GM19238 (cell line): ENCODE measurements around the gene CNGA3.

Experiments used
- DNase-seq: peaks from one replicate; pipeline ENCODE4 v3.0.0; 2011; ENCODE audit warnings: low spot score; ENCODE audit not compliant: insufficient read length

The CNGA3 gene

DNA sequence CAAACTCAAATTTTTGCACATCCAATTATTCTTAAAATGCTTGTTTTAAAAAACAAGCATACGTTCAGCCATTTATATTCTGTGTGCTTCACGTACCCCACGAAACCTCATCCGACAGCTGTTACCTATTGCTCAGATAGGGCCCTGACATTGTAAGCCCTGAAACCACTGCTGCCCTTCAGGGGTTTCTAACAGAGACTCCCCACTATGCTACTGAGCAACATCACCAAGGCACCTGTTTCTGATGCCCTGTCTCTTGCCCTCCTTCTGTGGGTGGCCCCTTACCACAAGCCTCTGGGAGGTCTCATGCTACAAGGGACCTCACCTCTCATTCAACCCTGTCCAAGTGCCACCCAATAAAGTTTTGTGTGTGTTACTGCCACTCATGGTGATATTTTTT is 18.5 kb upstream of the CNGA3 start:
- no peak for DNase-seq

DNA sequence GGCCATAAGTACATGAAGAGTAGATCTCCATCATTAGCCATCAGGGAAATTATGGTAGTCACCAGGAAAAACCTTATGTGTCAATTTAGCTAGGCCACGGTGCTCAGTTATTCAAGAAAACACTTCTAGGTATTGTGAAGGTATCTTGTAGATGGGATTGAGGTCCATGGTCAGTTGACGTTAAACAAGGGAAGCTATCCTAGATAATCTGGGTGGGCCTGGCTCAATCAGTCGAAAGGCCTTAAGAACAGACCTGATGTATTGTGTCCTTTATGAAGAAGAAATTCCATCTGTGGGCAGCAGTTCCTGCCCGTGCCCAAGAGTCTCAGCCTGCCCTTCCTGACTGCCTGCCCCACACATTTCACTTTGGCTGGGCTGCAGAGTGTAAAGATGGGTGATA is 16.7 kb upstream of the CNGA3 start:
- DNase-seq: no peak

GRCh38 chr2:98332989-98333388 is 13.3 kb upstream of the CNGA3 start:
- no peak for DNase-seq

DNA sequence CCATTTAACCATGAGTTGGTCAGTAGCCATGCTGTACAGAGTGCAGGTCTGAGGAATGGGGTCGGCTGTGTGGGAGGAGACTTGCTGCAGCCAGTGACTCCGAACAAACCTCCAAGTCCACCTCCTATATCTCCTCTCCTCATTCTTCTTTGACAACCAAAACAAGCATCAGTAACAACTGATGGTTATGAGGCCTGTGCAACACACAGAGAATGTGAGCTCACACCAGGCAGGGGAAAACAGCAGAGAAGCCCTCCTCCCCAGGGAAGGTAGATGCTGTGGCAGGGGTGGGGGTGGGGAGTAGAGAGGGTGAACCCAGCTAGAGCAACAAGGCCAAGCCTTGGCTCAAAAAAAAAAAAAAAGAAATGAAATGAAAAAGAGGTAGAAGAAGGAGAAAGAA is 12.3 kb upstream of the CNGA3 start:
- no peak for DNase-seq

DNA sequence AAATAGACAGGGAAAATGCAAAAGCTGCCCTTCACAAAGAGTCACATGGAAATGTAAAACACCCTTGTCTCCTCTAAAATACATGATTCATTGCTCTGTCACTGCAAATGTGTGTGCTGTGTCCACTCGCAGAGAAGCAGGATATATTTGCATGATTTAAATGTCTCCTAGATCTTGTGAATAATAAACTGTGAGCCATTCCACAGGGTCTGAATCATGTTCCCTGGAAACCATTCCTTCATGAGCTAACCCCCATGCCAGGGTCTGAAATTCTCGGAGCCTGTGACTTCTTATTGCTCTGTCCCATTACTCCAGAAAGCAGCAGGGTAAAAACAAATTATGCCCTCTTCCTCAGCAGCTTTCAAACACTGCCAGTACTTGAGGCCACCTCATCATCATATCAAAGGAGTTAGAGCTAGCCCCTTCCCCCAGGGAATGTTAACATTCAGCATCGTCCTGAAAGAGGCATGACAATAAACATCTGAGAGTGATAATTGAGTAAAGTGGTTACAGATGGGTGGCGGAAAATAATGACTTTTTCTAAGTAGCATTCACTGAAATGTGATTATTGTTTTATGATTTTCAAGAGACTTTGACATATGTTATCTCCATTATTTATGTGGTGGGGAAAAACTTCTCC is 11.7 kb upstream of the CNGA3 start:
- no peak for DNase-seq

DNA sequence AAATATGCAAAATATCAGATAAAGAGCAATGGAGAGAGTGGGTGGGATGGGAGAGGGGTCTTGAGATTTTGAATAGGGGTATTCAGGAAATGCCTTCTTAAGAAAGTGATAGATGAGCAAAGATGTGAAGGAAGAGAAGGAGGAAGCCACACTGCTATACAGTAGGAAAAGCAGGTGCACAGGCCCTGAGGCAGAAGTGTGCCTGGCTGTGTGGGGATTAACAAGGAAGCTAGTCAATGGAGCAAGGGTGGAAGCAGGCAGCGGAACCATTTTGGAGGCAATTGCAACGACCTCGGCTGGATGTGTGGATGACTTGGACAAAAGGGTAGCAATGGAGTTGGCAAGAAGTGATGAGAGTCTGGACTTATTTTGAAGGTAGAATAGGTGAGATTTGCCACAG is 11.0 kb upstream of the CNGA3 start:
- DNase-seq: no peak

- no peak for DNase-seq
Measured at GRCh38 chr2:98341241-98341640, 5.0 kb upstream of the CNGA3 start.

DNA sequence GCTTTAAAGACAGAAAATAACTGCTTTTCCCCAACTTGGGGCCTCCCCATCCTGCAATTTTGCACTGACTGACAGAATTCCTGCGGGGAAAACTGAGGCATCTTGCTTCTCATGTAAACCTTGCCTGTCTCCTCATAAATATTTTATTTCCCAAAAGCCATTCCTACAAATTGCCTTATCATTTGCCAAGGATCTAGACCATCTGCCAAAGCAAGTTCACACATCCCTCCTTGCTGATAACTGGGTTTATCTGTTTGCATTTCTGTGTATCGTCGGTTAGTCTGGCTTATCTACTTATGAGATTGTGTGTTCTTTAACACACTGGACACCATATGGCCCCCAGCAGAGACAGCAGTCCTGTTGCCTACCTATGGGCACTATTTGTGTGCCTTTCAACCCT is 3.0 kb upstream of the CNGA3 start:
- DNase-seq: no peak

DNA sequence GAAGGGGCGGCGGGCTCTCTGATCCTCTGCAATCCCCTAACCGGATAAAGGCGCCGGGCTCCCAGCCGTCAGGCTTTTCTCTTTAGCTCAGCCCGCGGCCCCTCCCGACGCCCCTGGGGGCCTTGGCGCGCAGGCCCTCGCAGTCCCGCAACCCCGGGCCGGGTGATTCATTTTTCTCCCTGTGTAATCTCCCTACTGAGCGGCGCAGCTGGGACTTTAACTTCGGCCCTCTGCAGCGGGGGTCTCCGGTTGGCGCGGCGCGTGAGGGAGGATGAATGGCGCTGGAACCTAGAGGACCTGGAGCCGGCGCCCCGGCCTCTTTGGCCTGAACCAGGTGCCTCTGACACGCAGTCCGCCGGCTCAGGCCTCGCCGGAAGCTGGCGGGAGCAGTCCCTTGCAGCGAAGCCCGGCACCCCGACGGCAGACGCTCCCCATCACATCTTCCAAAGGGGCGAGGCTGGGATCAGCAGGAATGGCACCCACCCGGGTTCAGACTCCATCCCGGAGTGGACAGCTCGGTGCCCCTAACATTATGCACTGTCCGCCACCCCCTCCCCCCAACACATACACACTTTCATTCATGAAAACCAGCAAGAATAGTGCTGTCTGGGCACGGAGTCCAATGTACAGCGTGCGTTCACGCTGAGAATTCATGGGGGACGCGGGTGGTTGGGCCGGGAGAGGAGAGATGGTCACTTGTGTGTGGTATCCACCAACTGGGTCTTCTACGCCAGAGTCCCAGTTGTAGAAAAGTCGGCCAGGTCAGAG is 1.2 kb downstream of the CNGA3 start:
- DNase-seq: no peak

DNA sequence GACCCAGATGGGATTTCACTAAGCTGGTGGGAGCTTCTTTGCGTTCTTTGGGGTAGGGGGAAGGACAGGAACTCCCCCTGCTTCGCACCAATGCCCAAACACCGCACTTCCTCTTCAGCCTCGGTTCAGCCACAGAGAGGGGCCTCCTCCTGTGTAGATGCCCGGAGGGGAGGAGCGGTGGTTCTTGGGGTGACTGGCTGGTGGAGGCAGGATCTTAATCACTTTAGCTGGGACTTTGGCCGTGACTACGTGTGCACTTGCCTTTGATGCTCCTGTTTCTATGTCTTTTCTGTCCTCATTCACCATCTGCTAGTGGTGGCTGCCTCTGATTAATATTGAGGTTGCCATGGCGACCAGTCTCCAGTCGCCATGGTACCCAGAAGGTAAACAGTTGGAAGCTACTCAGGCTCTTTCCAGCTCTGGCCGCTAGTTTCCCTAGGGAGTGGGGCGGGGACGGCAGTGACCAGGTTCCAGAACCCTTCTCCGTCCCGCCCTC is 1.9 kb downstream of the CNGA3 start:
- no peak for DNase-seq

- no peak for DNase-seq
Measured at GRCh38 chr2:98350411-98350810, 4.2 kb downstream of the CNGA3 start.

- DNase-seq: no peak
Measured at GRCh38 chr2:98355881-98356280, 9.6 kb downstream of the CNGA3 start.

DNA sequence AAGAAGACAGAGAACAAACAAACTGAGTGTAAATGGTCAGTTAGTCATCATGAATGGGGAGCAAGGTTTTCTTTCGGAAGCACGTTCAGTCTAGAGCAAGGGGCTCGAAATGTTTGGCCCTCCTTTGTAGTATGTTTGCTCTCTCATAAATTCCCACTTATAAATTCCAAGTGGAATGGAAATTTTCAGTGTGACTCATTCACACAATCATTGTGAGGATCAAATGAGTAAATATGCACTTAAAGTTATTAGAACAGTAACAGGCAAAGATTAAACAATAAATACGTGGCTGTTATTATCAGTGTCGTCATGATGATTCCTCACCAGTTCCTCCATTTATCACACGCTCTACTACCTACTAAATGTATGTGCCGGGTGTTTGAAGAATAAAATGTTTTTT is 10.5 kb downstream of the CNGA3 start:
- no peak for DNase-seq

DNA sequence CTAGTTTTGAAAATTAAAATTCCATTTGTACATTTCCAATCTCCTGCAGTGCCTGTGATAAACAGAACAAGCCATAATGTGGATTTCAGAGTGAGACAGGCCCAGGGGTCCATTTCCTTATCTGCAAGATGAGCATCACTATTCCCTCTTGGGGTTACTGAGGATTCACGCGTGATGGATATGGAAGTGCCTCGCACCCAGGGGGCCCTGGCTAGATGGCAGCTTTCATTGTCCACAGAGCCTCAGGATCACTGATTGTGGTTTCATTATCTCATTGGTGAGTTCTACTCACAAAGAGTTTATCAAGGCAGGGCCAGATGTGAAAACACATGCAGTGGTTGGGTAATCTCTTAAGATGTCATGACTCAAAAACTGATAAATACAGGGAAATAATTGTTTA is 11.6 kb downstream of the CNGA3 start:
- DNase-seq: no peak

- no peak for DNase-seq
Measured at GRCh38 chr2:98359986-98360385, 13.7 kb downstream of the CNGA3 start.

- DNase-seq: no peak
Measured at GRCh38 chr2:98367721-98368120, 21.5 kb downstream of the CNGA3 start.

- DNase-seq: no peak
Measured at GRCh38 chr2:98369710-98370239, 23.5 kb downstream of the CNGA3 start.

DNA sequence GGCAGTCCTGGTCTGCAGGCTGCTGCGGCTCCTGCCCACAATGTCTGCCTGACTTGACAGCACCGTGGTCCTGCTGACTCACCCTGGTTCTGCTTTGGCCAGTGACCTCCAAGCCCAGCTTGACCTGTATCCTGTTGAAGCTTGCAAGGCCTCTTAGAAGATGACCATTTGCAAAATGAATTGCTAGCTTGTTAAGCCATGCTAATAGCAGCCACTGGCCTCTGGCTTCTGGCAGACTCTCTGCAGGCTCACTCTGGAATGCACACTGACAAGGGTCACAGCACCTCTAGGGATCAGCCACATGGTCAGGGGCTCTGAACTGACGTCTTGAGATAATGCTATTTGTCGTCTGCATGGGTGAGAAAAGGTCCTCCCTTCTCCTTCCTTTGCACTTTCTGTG is 25.9 kb downstream of the CNGA3 start:
- DNase-seq: no peak

- no peak for DNase-seq
Measured at GRCh38 chr2:98372579-98372978, 26.3 kb downstream of the CNGA3 start.

DNA sequence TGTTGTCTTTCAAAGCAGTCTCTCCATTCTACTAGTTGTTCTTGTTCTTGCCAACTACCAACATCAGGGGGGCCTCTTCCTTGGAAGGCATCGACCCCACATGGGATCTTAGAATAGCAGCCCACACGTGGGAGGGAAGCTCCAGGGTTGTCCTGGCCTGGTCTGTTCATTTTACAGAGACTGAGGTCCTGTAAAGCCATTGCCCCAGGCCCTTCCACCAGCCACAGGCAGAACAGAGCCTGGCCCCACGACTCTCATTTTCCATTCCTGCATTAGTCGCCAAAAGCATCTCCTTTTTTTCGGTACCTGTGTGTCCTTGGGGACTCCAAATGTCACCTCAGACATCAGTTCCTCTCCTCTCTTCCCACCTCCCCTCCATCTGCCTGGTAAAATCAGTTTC is 28.0 kb downstream of the CNGA3 start:
- no peak for DNase-seq

- no peak for DNase-seq
Measured at GRCh38 chr2:98374958-98375570, 28.8 kb downstream of the CNGA3 start.

DNA sequence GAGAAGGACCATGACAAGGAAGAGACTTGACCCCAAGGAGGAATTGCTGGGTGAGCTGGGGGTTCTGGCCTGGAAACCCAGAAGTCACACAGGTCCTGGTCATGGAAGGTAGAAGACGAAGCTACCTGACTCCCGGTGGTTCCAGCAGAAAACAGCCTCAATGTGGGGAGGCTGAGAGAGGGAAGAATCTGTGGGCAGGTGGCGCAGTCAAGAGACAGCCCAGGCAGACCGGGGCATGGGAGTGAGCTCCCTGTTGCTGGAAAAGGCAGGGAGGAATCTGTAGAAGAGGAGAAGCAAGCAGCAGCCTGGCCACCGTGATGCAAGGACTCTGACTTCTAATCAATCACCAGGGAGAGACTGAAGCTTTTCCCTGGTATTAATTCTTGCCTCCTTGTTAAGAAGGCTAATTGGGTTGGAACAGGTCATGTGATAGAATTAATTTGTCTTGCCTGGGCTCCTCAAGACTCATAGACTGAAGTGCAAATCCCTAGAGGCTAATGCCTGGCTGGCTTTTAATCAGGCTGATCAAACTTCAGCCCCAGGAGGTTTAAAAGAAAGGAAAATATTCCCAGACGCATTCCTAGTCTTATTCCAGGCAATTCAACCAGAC is 30.1 kb downstream of the CNGA3 start:
- DNase-seq: no peak
